K562 (cell line): ENCODE results near the gene CREBL2.

Source experiments
- ATF7 ChIP-seq: fragments of 450-650 bp; IDR thresholded peaks from 2 replicates; pipeline ENCODE4 v1.7.1; 2014; ENCODE audit warnings: mild to moderate bottlenecking, moderate library complexity
- ZNF354B ChIP-seq: fragments of 250-450 bp; sonication (Bioruptor Pico); IDR thresholded peaks from 2 replicates; pipeline ENCODE4 v1.4.0; 2020

DNA sequence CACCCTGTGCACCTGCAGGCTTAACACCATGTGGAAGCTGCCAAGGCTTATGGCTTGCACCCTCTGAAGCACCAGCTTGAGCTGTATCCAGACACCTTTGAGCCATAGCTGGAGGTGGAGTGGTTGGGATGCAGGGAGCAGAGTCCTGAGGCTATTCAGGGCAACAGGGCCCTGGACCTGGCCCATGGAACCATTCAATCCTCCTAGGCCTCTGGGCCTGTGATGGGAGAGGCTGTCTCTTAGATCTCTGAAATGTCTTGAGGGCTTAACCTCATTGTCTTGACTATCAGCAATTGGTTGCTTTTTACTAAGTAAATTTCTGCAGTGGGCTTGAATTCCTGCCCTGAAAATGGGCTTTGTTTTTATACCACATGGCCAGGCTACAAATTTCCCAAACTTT is 36.6 kb downstream of the CREBL2 start:
- TF ChIP-seq ZNF354B (CRISPR knock-in tag) (no peak), ATF7 (no peak)
